ENCODE measurements around the gene RAB20.

The RAB20 gene

DNA sequence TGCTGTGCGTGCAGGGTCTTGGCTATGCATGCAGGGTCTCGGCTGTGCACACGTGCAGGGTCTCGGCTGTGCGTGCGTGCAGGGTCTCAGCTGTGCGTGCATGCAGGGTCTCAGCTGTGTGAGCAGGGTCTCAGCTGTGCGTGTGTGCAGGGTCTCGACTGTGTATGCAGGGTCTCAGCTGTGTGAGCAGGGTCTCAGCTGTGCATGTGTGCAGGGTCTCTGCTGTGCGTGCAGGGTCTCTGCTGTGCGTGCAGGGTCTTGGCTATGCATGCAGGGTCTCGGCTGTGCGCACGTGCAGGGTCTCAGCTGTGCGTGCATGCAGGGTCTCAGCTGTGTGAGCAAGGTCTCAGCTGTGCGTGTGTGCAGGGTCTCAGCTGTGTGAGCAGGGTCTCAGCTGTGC is 42.5 kb downstream of the RAB20 start:
- Histone ChIP-seq H3K27ac (no peak overlapping the region), H3K4me3 (no peak overlapping the region)

DNA sequence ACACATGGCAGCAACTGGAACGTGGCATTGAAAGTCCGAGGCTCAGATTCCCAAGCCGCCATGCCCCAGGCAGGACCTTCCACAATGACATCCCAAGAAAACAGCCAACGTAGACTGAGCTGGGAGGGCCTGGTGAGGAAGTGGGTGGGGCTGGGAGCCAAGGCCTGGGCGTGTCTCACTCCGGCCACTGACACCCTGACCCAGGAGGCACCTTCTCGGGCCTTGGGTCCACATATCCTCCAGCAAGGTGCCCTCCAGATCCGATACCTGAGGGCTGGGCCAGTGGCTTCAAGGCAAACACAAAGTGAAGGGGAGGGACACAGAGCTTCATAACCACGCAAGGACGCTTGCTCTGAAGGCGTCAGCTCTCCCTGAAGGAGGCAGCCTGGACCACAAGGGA is 43.0 kb downstream of the RAB20 start:
- no peak overlapping the region for H3K4me3 ChIP-seq

DNA sequence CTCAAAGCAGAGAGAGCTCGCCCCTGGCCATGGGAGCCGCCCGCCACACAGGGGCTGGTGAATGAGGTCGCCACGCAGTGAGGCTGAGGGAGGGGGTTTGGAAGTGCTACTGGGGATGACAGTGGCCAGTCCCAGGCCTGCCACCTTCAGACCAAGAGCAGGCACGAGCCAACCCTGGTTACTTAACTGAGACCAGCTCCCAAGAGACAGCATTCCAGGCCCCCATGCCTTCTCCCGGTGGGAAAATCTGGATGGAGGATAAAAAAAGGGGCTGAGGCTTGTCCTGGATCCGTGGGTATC is 43.3 kb downstream of the RAB20 start:
- Histone ChIP-seq H3K27ac (no peak overlapping the region), H3K4me3 (no peak overlapping the region)

More for the DNA sequence above, 43.0 kb downstream of the RAB20 start:
- no peak overlapping the region for H3K27ac ChIP-seq

DNA sequence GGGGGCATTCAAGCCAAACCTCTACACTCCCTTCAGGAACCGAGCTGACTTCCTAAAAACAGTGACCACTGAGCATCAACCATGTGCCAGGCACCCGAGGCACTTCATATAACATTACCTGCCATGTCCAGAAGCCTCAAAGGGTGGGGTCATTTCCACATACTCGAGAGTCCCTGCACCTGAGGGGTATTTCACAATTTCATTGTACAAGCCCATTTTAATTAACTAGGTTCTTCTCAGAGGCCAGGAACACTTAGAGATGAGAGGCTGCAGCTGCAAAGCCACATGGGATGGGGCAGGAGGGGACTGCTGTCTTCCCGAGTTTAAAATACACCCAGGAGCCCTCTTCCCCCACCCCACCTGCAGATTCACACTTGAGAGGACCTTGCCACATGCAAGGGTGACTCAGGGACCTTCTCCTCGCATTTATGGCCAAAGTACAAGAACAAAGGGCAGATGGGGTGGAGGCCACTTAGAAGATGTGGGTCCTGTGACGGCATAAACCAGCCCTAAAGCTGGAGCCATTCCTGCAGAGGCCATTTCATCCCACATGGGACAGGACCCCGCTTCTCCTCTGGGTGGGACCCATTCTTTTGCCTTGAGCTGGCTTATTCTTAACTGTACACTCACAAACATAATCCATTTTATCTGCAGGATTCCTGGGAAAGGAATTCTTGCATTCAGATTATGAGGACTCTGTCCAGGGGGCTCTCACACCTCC is 43.9 kb downstream of the RAB20 start:
- H3K4me3 ChIP-seq = no peak overlapping the region
- H3K27ac ChIP-seq = no peak overlapping the region

DNA sequence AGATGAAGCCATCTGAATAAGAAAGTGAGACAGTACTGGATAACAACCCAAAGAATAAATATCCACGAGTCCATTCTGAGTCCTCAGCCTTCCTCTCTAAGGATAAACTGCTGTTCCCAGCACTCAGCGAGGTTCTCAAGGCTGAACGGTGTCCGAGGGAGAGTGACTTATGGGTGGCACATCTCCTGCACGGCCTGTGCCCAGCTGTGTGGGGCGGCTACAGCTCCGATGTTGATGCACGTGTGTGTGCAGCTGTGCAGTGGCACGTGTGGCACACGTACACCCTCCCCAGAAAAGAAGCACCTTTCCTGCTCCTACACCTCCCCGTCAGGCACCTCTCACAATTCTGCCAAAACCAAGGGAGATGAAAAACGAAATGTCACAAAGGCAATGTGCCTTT is 45.0 kb downstream of the RAB20 start:
- Histone ChIP-seq H3K27ac (no peak overlapping the region), H3K4me3 (no peak overlapping the region)

DNA sequence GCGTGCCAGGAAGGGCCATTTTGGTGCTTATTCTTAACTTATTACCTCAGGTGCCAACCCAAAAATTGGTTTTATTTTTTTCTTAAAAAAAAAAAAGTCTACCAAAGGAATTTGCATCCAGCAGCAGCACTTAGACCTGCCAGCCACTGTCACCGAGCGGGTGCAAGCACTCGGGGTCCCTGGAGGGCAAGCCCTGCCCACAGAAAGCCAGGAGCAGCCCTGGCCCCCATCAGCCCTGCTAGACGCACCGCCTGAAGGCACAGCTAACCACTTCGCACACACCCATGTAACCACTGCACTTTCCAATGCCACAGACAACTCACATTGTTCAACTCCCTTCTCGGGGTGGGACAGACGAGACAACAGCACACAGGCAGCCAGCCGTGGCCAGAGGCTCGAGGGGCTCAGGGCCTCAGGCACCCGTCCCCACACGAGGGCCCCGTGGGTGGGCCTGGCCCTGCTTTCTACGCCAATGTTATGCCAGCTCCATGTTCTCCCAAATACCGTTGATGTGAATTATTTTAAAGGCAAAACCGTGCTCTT is 49.3 kb downstream of the RAB20 start:
- H3K27ac ChIP-seq = no peak overlapping the region
- no peak overlapping the region for H3K4me3 ChIP-seq

DNA sequence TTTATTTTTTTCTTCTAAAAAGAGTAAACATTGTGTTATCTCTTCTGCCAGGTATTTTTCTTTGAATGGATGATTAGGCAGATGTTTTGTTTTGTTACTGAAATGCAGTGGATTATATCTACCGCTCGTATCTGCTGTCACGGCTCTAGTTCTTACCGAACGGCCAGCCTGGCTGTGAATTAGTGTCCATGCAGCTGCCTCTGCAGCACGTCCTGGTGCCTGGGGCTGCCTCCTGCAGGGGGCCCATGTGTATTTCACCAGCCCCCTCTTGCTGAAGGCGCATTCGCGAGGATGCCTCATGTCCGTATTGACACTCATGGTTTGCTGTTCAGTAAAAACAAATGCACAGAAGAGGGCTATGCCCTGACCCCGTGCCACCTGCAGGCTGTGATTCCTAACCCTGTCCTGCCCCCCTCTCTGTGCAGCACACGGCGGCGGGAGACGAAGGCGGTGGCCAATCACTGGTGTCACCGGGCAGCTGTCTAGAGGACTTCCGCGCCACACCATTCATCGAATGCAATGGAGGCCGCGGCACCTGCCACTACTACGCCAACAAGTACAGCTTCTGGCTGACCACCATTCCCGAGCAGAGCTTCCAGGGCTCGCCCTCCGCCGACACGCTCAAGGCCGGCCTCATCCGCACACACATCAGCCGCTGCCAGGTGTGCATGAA is 49.9 kb downstream of the RAB20 start:
- Histone ChIP-seq H3K27ac (no peak overlapping the region), H3K4me3 (no peak overlapping the region)

DNA sequence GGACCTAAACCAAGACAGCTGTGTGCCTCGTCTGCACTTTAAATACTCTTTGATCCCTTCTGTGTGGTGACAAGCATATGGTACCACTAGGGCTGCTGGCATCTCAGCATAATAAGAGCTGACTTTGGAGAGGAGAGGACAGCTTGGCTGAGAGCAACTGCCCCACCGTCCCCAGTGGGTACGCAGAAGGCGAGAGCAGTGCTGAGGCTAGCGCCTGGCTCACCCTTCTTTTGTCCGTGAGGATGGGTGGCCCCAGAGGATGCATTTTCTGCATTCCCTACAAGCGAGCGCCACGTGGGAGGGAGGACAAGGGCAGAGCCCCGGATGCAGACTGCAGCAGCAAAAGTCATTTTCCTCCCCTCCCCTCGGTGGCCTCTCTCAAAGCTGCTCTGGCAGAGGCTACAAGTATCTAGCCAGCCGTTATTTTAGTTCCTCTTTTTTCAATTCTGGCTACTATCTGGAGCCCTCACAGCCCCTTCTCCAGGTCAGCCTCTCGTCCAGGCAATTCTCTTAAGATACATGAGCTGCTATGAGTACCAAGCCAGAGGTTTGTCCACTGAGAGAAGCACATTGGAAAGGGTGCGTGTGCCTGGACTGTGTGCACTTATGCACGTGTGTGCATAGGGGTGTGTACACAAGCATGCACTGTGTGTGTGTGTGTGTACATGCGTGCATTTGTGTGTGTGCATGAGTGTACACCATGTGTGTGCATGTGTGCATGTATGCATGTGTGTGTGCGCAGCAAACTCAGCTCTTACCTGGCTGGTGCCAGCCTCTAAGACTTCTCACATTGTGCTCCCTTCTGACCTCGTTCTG is 51.3 kb downstream of the RAB20 start:
- H3K27ac ChIP-seq = no peak overlapping the region

DNA sequence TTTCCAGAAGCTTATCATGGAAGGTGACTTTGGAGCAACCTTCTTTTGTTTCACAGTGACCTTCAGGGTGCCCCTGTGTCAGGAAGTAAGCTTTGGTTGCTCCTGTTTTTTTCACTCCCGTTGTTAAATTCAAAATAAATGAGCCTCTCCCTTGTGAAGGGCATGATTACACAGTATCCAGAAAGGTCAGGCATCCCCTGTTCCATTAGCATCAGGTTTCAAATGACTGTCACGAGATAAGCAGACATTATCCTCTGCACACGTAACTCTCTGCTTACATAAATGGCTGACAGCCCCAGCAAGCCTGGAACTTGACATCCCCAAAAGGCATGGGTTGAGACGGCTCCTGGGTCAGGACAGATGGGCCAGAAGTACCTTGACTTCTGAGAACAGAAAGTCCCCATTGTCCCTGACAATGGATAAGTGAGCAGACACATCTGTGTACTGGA is 52.0 kb downstream of the RAB20 start:
- H3K27ac ChIP-seq = no peak overlapping the region
- H3K4me3 ChIP-seq = no peak overlapping the region

More for the DNA sequence above, 51.3 kb downstream of the RAB20 start:
- H3K4me3 ChIP-seq = no peak overlapping the region

DNA sequence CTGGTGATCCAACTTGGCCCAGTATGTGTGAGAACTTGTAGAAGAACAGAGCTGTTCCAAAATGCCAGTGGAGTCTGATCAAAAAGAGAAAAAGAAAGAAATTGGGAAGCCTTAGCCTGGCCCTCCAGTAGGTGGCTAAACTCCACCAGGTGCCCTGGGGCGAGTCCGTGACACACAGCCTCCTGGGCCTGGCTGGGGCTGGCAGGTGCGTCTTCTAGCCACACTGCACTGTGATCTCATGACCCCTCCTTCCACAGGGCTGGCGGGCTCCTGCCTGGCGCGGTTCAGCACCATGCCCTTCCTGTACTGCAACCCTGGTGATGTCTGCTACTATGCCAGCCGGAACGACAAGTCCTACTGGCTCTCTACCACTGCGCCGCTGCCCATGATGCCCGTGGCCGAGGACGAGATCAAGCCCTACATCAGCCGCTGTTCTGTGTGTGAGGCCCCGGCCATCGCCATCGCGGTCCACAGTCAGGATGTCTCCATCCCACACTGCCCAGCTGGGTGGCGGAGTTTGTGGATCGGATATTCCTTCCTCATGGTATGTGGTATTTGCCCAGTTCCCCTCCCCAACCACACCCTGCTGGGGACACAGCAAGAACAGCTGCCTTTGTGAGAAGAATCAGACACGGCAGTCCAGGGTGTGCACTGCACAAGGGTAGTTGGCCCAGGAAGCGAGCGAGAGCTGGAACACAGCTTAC is 53.7 kb downstream of the RAB20 start:
- no peak overlapping the region for H3K4me3 ChIP-seq
- H3K27ac ChIP-seq = peak overlapping the region in 1 of 21 experiments; percentile 20

DNA sequence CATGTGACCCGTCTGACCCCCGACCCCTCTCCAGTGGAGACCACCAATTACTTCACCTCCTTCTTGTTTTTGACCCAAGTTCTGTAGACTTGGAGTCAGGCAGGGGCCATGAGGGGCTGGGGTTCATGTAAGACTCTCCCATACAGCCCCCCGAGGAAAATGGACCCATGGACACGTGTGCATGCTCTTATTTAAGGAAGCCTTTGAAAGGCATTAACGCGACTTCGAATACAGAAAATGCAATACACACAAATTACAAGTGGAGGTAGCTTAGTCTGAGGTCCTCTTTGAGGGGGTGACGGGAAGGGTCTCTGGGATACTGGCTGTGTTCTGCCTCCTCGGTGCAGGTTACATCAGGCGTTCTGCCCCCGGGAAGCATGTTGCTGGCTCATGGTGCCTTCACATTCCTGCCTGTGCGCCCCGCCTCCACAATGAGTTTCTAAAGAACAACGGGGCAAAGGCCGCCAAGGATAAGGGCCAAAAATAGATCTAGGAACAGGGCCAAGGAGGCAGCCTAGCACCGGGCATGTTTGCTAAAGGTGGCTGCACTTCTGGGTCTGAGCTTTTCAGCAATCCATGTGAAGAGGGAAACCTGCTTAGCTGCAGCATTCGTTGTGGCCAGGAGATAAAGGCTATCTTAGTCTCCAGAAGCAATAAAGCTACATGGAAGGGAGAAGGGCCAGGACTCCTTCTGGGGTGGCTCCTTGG is 54.5 kb downstream of the RAB20 start:
- H3K27ac ChIP-seq = no peak overlapping the region
- no peak overlapping the region for H3K4me3 ChIP-seq

DNA sequence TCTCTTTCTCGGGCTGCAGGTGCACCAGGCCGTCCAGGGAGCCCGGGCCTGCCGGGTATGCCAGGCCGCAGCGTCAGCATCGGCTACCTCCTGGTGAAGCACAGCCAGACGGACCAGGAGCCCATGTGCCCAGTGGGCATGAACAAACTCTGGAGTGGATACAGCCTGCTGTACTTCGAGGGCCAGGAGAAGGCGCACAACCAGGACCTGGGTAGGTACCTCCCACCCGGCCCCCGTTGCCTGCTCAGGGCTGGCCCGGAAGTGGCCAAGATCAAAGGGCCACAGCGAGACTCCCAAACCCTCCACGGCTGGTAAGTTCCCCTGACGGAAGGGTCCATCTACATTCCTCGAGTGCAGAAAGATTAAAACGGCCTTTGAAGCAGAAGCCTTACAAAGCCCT is 55.1 kb downstream of the RAB20 start:
- H3K4me3 ChIP-seq = no peak overlapping the region
- H3K27ac ChIP-seq = no peak overlapping the region

DNA sequence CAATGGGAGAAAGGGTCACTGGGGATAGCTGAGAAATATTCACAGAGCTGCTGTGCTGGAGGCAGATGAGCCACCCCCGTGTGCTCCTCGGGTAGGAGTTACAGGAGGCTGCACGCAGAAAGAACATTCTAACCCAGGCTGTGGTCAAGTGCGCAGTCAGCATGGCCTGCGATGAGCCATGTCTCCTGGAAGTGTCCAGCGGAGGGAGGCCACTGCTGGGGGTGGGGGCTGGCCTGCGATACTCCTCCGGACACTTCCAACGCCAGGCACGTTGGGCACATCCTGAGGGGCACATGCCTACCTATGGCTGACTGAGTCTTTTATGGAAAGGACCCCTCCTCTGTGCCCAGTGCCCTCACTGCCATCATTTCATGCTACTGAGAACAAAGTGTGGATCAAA is 55.9 kb downstream of the RAB20 start:
- Histone ChIP-seq H3K4me3 (no peak overlapping the region), H3K27ac (no peak overlapping the region)

DNA sequence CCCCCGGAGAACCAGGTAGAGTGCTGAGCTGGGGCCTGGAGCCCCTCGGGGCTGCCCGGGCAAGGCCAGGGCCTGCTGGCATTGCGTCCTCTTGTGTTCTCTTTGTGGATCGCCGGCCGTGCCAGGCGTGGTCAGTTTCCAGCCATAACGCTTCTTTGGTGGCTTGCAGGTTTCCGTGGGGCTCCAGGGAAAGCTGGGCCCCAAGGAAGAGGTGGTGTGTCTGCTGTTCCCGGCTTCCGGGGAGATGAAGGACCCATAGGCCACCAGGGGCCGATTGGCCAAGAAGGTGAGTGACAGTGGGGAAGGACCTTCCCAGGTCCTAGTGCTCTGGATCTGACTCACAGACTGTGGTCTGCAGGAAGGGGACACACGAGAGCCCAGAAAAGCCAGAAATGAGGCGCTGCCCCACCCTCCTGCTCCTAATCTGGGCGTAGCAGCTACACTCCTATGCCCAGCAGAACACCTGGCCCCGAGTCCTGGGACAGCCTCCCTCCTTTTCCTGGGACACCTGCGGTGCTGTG is 57.5 kb downstream of the RAB20 start:
- Histone ChIP-seq H3K4me3 (no peak overlapping the region), H3K27ac (peak overlapping the region in 1 of 21 experiments; percentile 7)

DNA sequence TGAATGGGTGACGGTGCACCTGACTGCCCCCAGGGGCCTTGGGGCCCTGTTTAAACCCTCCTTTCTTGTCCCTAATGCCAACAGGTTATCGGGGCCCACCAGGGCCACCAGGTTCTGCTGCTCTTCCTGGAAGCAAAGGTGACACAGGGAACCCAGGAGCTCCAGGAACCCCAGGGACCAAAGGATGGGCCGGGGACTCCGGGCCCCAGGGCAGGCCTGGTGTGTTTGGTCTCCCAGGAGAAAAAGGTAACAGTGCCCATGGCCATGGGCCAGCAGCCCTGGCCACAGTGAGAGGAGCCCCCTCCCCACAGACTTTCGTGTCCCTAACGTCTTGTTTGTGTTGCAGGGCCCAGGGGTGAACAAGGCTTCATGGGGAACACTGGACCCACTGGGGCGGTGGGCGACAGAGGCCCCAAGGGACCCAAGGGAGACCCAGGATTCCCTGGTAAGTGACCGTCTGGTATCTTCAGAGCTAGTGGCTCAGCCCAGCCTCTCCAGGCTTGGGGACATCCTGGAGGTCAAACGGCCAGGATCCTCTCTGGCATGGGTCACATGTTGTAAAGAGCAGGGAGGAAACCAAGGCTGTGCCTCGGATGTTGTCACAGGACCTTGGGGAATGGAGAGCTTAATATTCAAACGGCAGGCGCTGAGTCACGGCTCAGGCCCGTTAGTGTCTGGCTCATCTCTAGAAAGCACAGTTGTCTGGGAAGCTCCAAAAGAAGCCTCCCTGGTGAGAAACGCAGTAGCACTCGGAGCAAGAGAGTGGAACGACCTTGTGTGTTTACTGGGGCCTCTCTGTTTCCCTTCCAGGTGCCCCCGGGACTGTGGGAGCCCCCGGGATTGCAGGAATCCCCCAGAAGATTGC is 58.3 kb downstream of the RAB20 start:
- H3K4me3 ChIP-seq = no peak overlapping the region
- H3K27ac ChIP-seq = peak overlapping the region in 1 of 21 experiments; percentile 7

DNA sequence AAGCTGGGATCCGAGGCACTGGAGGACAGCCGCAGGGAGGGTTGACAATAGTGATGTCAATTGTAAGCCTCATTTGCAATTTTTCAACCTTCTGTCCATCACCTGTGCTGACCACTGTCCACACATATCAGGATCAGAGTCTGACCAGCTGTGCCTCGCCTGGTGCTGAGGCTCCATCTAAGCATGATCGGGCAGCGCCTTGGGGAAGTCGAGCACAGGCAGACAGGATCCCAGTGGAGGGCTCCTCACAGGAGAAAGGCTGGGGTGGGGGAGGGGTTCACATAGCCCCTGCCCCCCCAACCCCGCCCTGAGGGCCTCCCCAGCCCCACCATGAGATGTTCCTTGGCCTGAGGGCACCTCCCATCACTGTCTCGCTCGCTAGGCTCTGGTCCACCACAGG is 60.3 kb downstream of the RAB20 start:
- no peak overlapping the region for H3K4me3 ChIP-seq
- peak overlapping the region in 1 of 21 experiments; percentile 22 for H3K27ac ChIP-seq

DNA sequence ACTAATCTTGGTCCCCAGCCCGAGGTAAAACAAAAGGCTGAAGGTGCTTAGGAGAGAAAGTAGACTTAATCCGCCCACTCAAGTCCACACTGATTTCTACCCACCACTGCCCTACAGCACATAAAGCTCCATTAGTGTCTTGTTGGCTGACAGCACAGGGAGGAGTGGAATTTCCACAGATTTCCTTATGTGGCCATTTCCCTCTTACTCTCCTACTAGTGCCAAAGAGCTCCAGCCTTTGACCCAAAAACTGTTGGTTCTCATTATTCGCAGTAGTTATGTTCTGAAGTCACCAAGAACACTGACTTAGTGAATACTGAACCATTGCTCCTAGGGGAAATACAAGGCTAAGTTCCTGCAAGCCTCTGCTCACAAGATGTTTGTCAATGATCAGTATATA is 61.2 kb downstream of the RAB20 start:
- Histone ChIP-seq H3K4me3 (no peak overlapping the region), H3K27ac (peak overlapping the region in 2 of 21 experiments; percentile 22 to 43)

DNA sequence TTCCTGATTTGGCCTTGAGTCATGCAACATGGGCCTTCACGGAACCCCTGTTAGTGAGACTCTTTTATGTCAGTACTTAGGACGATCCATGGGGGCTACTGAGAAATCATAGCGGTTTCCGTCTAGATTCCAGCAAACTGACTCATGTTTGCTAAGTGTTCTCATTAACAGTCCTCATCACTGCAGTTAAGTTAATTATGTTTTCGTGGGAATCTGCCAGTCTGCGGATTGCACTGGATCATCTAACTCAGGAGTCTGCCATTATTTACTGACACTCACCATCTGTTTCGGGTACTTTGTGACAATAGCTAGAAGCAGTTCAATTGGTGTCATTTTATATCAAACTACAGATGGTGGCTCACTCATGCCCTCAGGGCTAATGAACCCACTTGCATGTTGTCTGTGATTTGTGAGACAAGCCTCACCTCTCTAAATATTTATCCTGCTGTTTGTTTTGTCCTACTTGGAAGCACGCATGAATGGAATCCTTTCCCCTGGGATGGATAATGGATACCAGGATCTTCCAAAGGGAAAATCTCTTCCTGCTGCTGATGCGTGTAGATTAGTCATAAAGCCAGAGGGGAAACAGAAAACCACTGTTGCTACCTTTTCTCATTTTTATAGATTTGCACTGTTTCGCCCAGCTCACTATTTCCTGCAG is 61.8 kb downstream of the RAB20 start:
- H3K4me3 ChIP-seq = no peak overlapping the region
- H3K27ac ChIP-seq = peak overlapping the region in 1 of 21 experiments; percentile 43

Measured in skin epidermis (tissue), 12 donors.